ENCODE results near the gene GATM.

- TF ChIP-seq CTCF (IDR thresholded peaks at IDR 0.05) (no peak), POLR2A (IDR thresholded peaks at IDR 0.05) (no peak)
Measured at GRCh38 chr15:45373976-45374375, 4.4 kb downstream of the GATM start.

Measured in esophagus squamous epithelium (tissue), 4 donors.